Measurements from ENCODE around the gene HK1.
A peak's percentile ranks its signal among the peaks of the same experiment; 100 is the strongest.

HK1 gene

GRCh38 chr10:69334302-69335062 lies 56.2 kb downstream of the HK1 start:
- H3K36me3 ChIP-seq (ENCODE audit: control insufficient read depth, insufficient read depth, low read length) = no peaks in the 10 kb centered on the region
- no peaks in the 10 kb centered on the region for H3K27me3 ChIP-seq (ENCODE audit: insufficient read depth, low read length, poor library complexity)
- peaks cover 90% of the 10 kb centered on the region for H3K79me2 ChIP-seq (ENCODE audit: control insufficient read depth, insufficient read depth, low read length)
- no peak overlapping the region for H2BK15ac ChIP-seq (replicated peaks; ENCODE audit: low read depth)
- H3K4me1 ChIP-seq (ENCODE audit: control insufficient read depth, low read depth, low read length) = peaks cover 41% of the 10 kb centered on the region
- peak overlapping the region; percentile 93 for H2BK5ac ChIP-seq (ENCODE audit: low read length)
- peak overlapping the region; percentile 7 for H3K18ac ChIP-seq (ENCODE audit: low read length)
- H3K79me1 ChIP-seq (ENCODE audit: low read length) = peaks cover 9% of the 10 kb centered on the region
- peak overlapping the region; percentile 86 for H3K56ac ChIP-seq (ENCODE audit: low read length)
- H3K23ac ChIP-seq (ENCODE audit: low read length) = peak overlapping the region; percentile 90
- no peak overlapping the region for H3K4me2 ChIP-seq (ENCODE audit: low read length)
- no CpG with 5 or more reads among the region's 19 CpGs for WGBS (ENCODE audit: extremely low coverage, insufficient coverage, low lambda C conversion rate)
- no peak overlapping the region for H2BK120ac ChIP-seq (ENCODE audit: low read depth, low read length)
- H3K9ac ChIP-seq (ENCODE audit: low read length) = peak overlapping the region; percentile 60
- H4K5ac ChIP-seq (ENCODE audit: low read length) = no peak overlapping the region
- DNase-seq = peak; percentile 92
- peak overlapping the region; percentile 27 for H3K4ac ChIP-seq (ENCODE audit: low read depth, low read length)
- no peak overlapping the region for H3K4me3 ChIP-seq (ENCODE audit: low read length)
- H3K27ac ChIP-seq (ENCODE audit: low read depth, low read length) = peak overlapping the region; percentile 61
- H2AK5ac ChIP-seq (ENCODE audit: low read length) = peak overlapping the region; percentile 91
- no peak overlapping the region for H4K8ac ChIP-seq (ENCODE audit: low read depth, low read length)

GRCh38 chr10:69335063-69335587 lies 56.8 kb downstream of the HK1 start:
- peaks cover 38% of the 10 kb centered on the region for H3K4me1 ChIP-seq (ENCODE audit: control insufficient read depth, low read depth, low read length)
- DNase-seq = no peak

GRCh38 chr10:69335613-69336012 lies 57.3 kb downstream of the HK1 start:
- no peak overlapping the region for H2BK5ac ChIP-seq (ENCODE audit: low read length)
- DNase-seq = no peak
- no peak overlapping the region for H3K4me3 ChIP-seq (ENCODE audit: low read length)
- WGBS (ENCODE audit: extremely low coverage, insufficient coverage, low lambda C conversion rate) = no CpG with 5 or more reads among the region's 8 CpGs
- H3K4me1 ChIP-seq (ENCODE audit: control insufficient read depth, low read depth, low read length) = peaks cover 35% of the 10 kb centered on the region
- H3K4ac ChIP-seq (ENCODE audit: low read depth, low read length) = no peak overlapping the region
- H3K27me3 ChIP-seq (ENCODE audit: insufficient read depth, low read length, poor library complexity) = no peaks in the 10 kb centered on the region
- H3K36me3 ChIP-seq (ENCODE audit: control insufficient read depth, insufficient read depth, low read length) = no peaks in the 10 kb centered on the region
- H4K8ac ChIP-seq (ENCODE audit: low read depth, low read length) = no peak overlapping the region
- H3K23ac ChIP-seq (ENCODE audit: low read length) = no peak overlapping the region
- peaks cover 9% of the 10 kb centered on the region for H3K79me1 ChIP-seq (ENCODE audit: low read length)
- no peak overlapping the region for H4K5ac ChIP-seq (ENCODE audit: low read length)
- H2BK15ac ChIP-seq (replicated peaks; ENCODE audit: low read depth) = no peak overlapping the region
- H3K56ac ChIP-seq (ENCODE audit: low read length) = no peak overlapping the region
- peak overlapping the region; percentile 7 for H3K18ac ChIP-seq (ENCODE audit: low read length)
- peaks cover 96% of the 10 kb centered on the region for H3K79me2 ChIP-seq (ENCODE audit: control insufficient read depth, insufficient read depth, low read length)
- H3K9ac ChIP-seq (ENCODE audit: low read length) = no peak overlapping the region
- H3K27ac ChIP-seq (ENCODE audit: low read depth, low read length) = no peak overlapping the region
- no peak overlapping the region for H2AK5ac ChIP-seq (ENCODE audit: low read length)
- no peak overlapping the region for H2BK120ac ChIP-seq (ENCODE audit: low read depth, low read length)
- no peak overlapping the region for H3K4me2 ChIP-seq (ENCODE audit: low read length)

More at GRCh38 chr10:69335063-69335587, 56.8 kb downstream of the HK1 start:
- no peak overlapping the region for H3K4me3 ChIP-seq (ENCODE audit: low read length)
- H2BK15ac ChIP-seq (replicated peaks; ENCODE audit: low read depth) = no peak overlapping the region
- no peaks in the 10 kb centered on the region for H3K27me3 ChIP-seq (ENCODE audit: insufficient read depth, low read length, poor library complexity)
- H3K4ac ChIP-seq (ENCODE audit: low read depth, low read length) = peak overlapping the region; percentile 27
- no peak overlapping the region for H3K27ac ChIP-seq (ENCODE audit: low read depth, low read length)
- H3K18ac ChIP-seq (ENCODE audit: low read length) = peak overlapping the region; percentile 7
- H2BK5ac ChIP-seq (ENCODE audit: low read length) = peak overlapping the region; percentile 93
- peak overlapping the region; percentile 90 for H3K23ac ChIP-seq (ENCODE audit: low read length)
- peaks cover 96% of the 10 kb centered on the region for H3K79me2 ChIP-seq (ENCODE audit: control insufficient read depth, insufficient read depth, low read length)
- H3K56ac ChIP-seq (ENCODE audit: low read length) = peak overlapping the region; percentile 86
- H3K4me2 ChIP-seq (ENCODE audit: low read length) = no peak overlapping the region
- H4K8ac ChIP-seq (ENCODE audit: low read depth, low read length) = no peak overlapping the region
- peak overlapping the region; percentile 60 for H3K9ac ChIP-seq (ENCODE audit: low read length)
- H2AK5ac ChIP-seq (ENCODE audit: low read length) = no peak overlapping the region
- no CpG with 5 or more reads among the region's 13 CpGs for WGBS (ENCODE audit: extremely low coverage, insufficient coverage, low lambda C conversion rate)
- peaks cover 9% of the 10 kb centered on the region for H3K79me1 ChIP-seq (ENCODE audit: low read length)
- no peak overlapping the region for H2BK120ac ChIP-seq (ENCODE audit: low read depth, low read length)
- no peak overlapping the region for H4K5ac ChIP-seq (ENCODE audit: low read length)
- H3K36me3 ChIP-seq (ENCODE audit: control insufficient read depth, insufficient read depth, low read length) = no peaks in the 10 kb centered on the region

- H3K23ac ChIP-seq (ENCODE audit: low read length) = no peak overlapping the region
- H3K4ac ChIP-seq (ENCODE audit: low read depth, low read length) = no peak overlapping the region
- H2BK15ac ChIP-seq (replicated peaks; ENCODE audit: low read depth) = no peak overlapping the region
- peaks cover 94% of the 10 kb centered on the region for H3K79me2 ChIP-seq (ENCODE audit: control insufficient read depth, insufficient read depth, low read length)
- H2BK5ac ChIP-seq (ENCODE audit: low read length) = no peak overlapping the region
- H2AK5ac ChIP-seq (ENCODE audit: low read length) = no peak overlapping the region
- no peak overlapping the region for H3K18ac ChIP-seq (ENCODE audit: low read length)
- DNase-seq = no peak
- no peak overlapping the region for H3K4me2 ChIP-seq (ENCODE audit: low read length)
- H2BK120ac ChIP-seq (ENCODE audit: low read depth, low read length) = no peak overlapping the region
- peaks cover 10% of the 10 kb centered on the region for H3K79me1 ChIP-seq (ENCODE audit: low read length)
- no peak overlapping the region for H4K8ac ChIP-seq (ENCODE audit: low read depth, low read length)
- no peak overlapping the region for H3K4me3 ChIP-seq (ENCODE audit: low read length)
- H4K5ac ChIP-seq (ENCODE audit: low read length) = no peak overlapping the region
- H3K9ac ChIP-seq (ENCODE audit: low read length) = no peak overlapping the region
- peaks cover 30% of the 10 kb centered on the region for H3K4me1 ChIP-seq (ENCODE audit: control insufficient read depth, low read depth, low read length)
- H3K36me3 ChIP-seq (ENCODE audit: control insufficient read depth, insufficient read depth, low read length) = no peaks in the 10 kb centered on the region
- no peak overlapping the region for H3K27ac ChIP-seq (ENCODE audit: low read depth, low read length)
- no peaks in the 10 kb centered on the region for H3K27me3 ChIP-seq (ENCODE audit: insufficient read depth, low read length, poor library complexity)
- peak overlapping the region; percentile 7 for H3K56ac ChIP-seq (ENCODE audit: low read length)
- no CpG with 5 or more reads among the region's 2 CpGs for WGBS (ENCODE audit: extremely low coverage, insufficient coverage, low lambda C conversion rate)
Observed at GRCh38 chr10:69336952-69337295, 58.6 kb downstream of the HK1 start.

- Histone ChIP-seq H2BK15ac (replicated peaks; ENCODE audit: low read depth) (no peak overlapping the region), H3K23ac (ENCODE audit: low read length) (no peak overlapping the region), H3K27me3 (ENCODE audit: insufficient read depth, low read length, poor library complexity) (no peaks in the 10 kb centered on the region), H3K4ac (ENCODE audit: low read depth, low read length) (peak overlapping the region; percentile 28), H3K4me1 (ENCODE audit: control insufficient read depth, low read depth, low read length) (peaks cover 30% of the 10 kb centered on the region), H3K9ac (ENCODE audit: low read length) (no peak overlapping the region), H2BK5ac (ENCODE audit: low read length) (no peak overlapping the region), H3K56ac (ENCODE audit: low read length) (peak overlapping the region; percentile 7), H3K4me2 (ENCODE audit: low read length) (no peak overlapping the region), H2BK120ac (ENCODE audit: low read depth, low read length) (no peak overlapping the region), H3K79me1 (ENCODE audit: low read length) (peaks cover 14% of the 10 kb centered on the region), H3K27ac (ENCODE audit: low read depth, low read length) (peak overlapping the region; percentile 19), H3K36me3 (ENCODE audit: control insufficient read depth, insufficient read depth, low read length) (no peaks in the 10 kb centered on the region), H2AK5ac (ENCODE audit: low read length) (no peak overlapping the region), H3K4me3 (ENCODE audit: low read length) (no peak overlapping the region), H4K8ac (ENCODE audit: low read depth, low read length) (no peak overlapping the region), H4K5ac (ENCODE audit: low read length) (no peak overlapping the region), H3K18ac (ENCODE audit: low read length) (peak overlapping the region; percentile 25), H3K79me2 (ENCODE audit: control insufficient read depth, insufficient read depth, low read length) (peaks cover 94% of the 10 kb centered on the region)
- DNase-seq = peak; percentile 69
- no CpG with 5 or more reads among the region's 16 CpGs for WGBS (ENCODE audit: extremely low coverage, insufficient coverage, low lambda C conversion rate)
Observed at GRCh38 chr10:69337296-69338132, 59.2 kb downstream of the HK1 start.

Data from mesendoderm (in vitro differentiated cells).